ENCODE data around the gene LGALS3BP. TPM values are rescaled to one million over a fixed set of nuclear protein-coding genes. Genes with fewer than 3 reads are reported as not detected.
A peak's percentile ranks its signal among the peaks of the same experiment; 100 is the strongest.
"Not testable (repeated sequence)": the region's sequence is repeated elsewhere in the genome, so short reads cannot be mapped to it uniquely, and the experiment has no call there.

Gene LGALS3BP, protein sequence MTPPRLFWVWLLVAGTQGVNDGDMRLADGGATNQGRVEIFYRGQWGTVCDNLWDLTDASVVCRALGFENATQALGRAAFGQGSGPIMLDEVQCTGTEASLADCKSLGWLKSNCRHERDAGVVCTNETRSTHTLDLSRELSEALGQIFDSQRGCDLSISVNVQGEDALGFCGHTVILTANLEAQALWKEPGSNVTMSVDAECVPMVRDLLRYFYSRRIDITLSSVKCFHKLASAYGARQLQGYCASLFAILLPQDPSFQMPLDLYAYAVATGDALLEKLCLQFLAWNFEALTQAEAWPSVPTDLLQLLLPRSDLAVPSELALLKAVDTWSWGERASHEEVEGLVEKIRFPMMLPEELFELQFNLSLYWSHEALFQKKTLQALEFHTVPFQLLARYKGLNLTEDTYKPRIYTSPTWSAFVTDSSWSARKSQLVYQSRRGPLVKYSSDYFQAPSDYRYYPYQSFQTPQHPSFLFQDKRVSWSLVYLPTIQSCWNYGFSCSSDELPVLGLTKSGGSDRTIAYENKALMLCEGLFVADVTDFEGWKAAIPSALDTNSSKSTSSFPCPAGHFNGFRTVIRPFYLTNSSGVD
- 393 TPM for total RNA-seq

DNA sequence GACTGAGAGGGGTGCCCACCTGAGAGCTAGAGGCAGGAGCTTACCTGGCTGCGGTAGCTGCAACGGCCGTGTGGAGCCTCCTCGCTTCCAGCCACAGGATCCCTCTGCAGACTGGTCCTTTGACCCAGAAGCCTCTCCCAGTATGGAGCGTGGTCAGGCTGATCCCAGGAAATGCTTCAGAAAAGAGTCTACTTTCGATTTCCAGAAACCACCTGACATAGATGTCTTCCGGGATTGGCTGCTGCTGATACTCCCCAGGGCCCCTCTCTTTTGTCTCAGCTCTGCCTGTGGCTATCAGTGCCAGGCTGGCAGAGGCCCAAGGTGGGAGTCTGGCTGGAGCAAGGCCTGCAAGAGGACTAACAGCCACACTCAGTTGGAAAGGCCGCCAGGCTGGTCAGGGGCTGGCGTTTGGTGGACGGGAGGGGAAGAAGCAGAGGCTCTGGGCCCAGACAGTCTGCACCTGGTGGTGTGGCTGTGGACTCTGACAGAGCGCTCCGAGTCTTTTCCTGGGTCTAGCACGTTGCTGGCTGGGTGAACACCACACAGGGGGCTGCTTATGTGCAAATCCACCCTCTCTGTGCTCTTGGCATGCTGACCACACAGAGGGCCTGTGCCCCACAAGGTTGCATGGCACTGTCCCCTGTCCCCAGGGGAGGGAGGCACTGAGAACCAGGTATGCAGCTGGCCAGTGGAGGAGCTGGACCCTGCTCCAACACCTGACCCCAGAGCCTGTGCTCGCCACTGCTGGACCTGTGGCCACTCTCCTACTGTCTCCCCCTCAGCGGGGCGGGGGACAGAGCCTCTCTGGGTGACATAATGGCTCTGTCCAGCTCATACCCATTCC, at the start of gene LGALS3BP:
Gene LGALS3BP (minus strand): TSS at position 144 of the 844 bp plus-strand sequence. CDS start 2,732 bp downstream, outside the sequence.
- DNase-seq (ENCODE audit: low spot score): peak; percentile 81

DNA sequence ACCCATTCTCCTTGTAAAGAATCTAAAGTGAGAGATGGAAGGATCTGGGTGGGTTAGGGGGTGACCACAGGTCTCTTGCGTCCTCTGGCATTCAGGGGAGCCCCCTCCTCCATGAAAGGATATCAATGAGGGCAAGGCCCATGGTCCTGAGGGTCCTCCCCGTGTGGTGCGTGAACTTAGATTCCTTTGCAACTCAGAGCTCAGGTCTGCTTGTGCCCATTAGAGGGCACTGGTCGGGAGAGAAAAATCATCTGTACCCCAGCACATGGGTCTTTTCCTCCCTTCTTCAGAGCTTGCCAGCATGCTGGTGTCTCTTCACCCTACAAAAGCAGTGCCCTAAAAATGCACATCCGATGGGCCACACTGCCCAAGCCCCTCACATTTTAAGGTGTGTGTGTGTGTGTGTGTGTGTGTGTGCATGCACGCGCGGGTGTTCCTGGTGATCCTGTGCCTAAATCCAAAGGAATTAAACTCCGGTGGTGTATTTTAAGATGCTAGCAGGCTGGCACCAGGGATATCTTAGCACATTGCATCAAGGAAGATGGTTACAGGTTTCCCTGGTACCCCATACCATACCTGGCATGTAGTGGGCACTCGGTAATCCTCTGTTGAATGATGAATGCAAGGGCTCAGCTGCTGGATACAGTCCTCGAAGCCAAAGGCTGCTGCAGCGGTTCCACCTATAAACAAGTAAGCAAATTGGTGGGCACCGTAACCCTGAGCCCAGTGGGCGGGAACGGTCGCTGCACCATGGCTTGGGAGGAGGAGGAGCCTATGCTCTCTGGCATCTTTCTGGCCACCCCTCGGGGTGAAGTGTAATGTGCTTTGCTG, 49.0 kb upstream of the LGALS3BP start:
- peak; percentile 39 for DNase-seq (ENCODE audit: low spot score)

DNA sequence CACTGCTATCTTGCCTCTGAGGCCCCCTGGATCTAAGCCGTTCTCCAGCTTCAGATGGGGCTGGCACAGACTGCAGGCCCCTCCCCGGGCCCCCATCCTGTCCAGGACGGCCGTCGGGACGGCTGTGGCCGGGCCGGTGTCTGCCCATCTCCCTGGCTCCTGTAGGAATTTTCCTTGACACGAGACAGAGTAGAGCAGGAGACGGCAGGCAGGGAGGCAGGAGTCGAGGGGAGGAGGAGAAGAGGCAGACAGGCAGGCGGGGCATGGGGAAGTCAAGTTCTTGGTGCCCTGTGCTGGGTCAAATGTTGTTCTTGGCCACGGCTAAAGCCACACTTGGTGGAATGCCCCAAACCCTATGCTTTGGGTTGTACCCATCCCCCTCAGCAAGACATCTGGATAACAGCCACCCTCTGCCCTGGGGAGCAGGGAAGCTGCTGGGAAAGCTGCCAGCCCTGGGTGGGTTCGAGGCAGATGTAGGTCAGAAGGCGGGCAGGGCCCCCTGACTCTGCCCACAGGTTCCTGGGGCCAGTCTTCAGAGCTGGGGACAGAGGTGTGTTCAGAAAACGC, 48.3 kb upstream of the LGALS3BP start:
- DNase-seq (ENCODE audit: low spot score): no peak

DNA sequence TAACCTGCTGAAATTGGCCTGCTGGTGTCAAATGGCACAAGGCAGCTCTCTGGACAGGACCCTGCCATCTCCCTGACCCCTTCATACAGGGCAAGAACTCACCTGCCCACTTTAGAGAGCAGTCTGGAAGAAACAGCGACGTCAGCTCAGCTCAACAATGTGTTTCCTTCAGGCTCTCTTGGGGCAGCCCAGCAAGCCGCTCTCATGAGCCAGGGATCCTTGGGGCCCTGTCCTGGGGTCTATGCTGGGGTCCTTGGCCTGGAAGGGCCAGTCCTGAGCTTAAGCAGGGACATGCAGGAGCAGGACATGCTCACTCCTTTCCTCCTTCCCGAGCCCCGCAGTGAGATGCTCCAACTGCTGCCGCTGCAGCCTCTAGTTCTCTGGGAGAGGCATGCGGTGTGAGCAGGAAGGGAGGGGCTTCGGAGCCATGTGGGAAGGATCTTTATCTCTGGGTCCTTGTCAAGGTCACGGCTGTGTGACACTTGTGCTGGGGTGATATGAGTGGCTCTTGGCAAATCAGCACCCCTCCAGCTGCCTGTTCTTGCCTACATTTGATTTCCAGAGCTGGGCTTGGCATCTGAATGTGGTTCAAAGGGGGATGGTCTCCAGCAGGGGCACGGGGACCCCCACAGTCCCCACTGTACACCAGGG, 47.7 kb upstream of the LGALS3BP start:
- no peak for DNase-seq (ENCODE audit: low spot score)

DNA sequence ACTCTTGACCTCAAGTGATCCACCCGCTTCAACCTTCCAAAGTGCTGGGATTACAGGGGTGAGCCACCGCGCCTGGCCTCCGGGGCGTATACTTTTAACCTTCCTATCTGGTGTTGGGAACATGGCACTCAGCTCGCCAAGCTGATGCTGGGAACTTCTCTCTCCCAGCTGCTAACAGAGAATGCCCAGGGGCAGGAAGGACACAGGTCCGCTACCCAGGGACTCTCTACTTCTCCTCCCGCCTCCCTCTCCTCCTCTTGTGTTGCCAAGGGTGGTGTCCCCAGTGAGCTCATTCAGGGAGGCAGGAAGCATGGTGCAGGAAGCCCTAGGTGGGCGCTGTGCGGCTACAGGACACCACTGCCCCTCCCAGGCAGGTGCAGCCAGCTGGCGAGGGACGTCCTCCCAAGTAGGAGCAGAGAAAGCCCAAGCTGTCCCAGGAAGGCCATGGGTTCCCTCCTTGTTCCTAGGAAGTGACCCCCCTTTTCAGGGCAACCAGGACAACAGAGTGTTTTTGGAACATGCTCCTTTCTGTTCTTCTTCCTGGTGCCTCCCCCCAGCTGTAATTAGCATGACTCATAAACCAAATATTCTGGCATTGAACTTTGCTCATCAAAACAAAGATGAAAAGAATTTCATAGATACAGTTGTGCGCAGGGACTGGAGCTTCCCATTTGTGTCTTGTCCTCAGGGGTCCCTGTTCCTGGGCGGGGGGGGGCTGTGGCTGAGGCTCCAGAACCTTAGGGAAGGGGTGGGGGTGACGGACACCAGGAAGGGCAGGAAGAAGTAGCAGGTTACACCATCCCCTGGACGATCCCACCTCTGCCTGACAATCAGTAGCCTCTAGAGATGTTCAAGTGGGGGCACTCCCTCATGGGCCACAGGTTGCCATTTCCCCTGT, 46.9 kb upstream of the LGALS3BP start:
- DNase-seq (ENCODE audit: low spot score): no peak

DNA sequence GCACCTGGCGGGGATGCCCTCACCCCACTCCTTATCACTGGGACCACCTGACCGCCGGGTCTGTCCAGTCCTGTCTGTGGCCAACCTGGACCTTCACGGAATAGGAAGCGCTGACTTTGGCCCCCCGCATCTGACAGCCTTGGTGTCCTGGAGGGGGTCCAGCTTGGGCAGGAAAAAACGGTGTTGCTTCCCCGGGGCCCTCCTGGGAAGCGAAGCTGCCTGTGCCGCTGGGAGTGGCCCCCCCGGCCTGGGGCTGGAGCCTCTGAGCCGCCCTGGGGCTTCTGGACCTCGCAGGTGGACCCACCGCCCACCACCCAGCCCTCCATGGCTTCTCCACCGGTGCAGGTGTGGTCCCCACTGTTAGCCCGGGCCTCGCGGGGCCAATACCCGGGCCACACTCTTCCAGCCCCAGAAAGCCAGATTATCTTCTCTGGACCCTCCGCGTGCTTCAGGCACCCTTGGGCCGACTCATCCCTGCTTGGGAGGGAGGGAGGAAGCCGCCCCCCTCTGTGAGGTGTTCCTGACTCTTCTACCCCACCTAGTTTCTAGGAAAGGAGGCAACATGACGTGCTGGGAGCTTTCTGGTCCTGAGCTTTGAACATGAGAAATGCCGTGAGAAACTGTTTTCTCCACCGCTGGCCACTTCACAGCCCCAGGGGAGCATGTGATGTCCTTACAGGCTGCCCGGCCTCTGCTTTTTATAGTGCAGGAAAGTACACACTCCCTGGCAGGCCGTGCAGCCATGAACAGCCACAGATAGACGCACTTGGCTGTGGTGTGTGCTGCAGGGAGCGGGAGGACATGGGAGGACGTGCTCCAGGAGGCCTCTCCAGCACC, 45.4 kb upstream of the LGALS3BP start:
- DNase-seq (ENCODE audit: low spot score): no peak

DNA sequence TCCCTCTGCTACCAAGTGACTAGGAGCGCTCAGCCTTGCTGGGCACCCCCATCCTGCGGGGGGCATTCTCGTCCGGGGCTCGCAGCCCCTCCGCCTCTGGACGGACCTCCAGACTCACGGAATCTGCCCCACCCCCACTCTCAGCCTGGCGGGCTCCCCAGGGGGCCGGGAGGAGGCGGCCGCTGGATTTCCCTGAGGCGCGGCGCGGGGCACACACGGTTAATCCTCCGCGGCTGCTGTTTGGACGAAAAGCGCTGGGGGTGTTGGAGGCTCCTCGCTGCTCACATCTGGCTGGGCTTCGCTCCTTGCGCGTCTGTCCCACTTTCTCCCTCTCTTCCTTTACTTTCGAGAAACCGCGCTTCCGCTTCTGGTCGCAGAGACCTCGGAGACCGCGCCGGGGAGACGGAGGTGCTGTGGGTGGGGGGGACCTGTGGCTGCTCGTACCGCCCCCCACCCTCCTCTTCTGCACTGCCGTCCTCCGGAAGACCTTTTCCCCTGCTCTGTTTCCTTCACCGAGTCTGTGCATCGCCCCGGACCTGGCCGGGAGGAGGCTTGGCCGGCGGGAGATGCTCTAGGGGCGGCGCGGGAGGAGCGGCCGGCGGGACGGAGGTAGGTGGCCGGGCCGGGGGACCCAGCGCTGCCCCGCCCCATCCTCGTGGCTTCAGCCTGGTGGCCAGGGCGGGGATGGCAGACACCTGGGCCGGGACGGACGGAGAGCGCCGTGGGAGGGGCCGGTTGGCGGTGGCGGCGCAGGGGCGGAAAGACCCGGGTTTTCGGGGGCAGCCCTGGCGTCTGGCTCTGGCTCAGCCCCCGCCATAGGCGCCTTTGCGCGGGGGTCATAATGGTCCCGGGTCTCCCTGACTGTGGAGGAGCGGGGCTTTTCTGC, 44.4 kb upstream of the LGALS3BP start, which contains the start of gene C1QTNF1:
Gene C1QTNF1 (plus strand): TSS at position 284 of the 886 bp plus-strand sequence. CDS start 19,800 bp downstream, outside the sequence.
- DNase-seq (ENCODE audit: low spot score): no peak

DNA sequence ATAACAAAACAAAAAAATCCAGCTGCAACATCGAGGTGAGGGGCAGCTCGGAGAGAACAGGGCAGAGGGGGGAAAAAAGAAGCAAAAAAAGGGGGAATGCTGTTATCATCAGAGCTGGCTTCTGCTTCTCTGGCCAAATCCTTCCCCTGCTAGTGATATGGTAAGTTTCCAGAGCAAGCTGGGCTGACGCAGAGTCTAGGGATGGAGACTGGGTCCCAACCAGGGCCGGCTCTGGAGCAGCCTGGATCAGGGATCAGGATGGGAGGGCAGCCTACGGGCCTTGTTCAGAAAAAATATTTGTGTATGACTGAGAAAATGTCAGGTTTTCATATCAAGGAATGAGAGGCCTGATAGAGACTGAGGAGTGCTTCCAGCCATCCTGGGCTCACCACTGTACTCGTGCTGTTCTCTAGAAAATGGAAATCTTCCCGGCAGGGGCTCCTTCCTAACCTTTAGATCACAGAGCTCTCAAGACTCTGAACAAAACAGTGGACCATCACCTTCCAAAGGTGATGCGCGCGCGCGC, 43.5 kb upstream of the LGALS3BP start:
- no peak for DNase-seq (ENCODE audit: low spot score)

DNA sequence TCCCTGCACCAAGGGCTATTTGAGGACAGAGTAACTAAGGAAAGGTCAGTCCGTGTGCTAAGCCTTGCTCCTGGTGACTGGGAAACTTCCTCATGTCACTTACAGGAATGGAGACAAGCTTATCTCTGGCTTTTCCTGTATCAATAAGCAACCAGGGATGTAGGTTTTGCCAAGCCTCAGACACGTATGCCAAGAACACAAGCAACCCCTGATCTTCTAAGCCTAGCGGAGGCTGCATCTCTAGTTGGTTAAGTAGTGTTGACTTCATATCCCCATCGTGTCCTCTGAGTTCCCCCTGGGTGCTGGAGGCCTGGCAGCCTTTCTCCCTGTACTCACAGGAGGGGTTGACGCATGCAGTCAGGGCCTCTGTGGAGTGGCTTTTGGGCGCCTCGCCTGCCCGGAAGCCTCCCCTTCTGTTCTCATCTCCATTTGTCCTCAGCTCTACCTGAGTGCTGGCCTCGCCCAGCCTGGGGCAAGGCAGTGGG, 42.8 kb upstream of the LGALS3BP start:
- DNase-seq (ENCODE audit: low spot score): peak; percentile 68

DNA sequence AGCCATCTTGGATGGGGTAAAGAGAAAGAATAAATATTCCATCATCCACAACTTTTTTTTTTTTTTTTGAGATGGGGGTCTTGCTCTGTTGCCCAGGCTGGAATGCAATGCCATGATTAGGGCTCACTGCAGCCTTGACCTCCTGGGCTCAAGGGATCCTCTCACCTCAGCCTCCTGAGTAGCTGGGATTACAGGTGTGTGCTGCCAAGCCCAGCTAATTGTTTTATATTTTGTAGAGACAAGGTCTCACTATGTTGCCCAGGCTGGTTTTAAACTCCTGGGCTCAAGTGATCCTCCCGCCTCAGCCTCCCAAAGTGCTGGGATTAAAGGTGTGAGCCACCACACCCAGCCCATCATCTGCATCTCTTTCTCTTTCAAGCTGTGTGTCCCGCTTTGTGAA, 42.2 kb upstream of the LGALS3BP start:
- not testable (repeated sequence) for DNase-seq (ENCODE audit: low spot score)

DNA sequence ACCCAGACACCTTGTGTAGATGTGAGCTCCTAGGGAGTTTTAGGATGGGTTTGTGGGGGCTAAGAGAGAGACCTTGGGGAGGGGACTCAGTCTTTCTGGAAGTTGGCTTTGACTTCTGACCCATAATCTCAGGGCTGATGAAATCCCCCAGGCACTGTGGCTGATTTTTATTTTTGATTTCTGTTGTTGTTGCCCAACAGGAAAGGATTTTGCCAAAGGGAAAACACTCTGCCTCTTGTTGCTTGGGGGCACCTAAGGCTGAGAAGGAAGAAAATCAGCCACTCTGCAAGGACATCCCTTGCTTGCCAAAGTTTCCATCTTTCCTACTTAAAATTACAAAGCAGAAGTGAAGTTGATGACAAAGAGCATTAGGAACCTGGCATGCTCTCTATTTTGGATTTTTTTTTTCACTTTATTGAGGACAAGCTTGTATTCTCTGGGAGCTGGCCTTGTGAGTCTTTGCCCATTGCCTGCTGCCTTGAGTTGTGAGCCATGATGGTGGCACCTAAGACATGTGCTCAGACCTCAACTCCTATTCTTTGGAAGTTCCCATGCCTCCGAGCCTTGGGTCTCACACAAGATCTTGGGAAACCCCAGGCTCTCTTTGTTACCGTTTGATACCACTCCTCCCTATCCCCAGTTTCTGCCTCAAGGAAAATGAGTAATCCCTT, 41.0 kb upstream of the LGALS3BP start:
- no peak for DNase-seq (ENCODE audit: low spot score)

DNA sequence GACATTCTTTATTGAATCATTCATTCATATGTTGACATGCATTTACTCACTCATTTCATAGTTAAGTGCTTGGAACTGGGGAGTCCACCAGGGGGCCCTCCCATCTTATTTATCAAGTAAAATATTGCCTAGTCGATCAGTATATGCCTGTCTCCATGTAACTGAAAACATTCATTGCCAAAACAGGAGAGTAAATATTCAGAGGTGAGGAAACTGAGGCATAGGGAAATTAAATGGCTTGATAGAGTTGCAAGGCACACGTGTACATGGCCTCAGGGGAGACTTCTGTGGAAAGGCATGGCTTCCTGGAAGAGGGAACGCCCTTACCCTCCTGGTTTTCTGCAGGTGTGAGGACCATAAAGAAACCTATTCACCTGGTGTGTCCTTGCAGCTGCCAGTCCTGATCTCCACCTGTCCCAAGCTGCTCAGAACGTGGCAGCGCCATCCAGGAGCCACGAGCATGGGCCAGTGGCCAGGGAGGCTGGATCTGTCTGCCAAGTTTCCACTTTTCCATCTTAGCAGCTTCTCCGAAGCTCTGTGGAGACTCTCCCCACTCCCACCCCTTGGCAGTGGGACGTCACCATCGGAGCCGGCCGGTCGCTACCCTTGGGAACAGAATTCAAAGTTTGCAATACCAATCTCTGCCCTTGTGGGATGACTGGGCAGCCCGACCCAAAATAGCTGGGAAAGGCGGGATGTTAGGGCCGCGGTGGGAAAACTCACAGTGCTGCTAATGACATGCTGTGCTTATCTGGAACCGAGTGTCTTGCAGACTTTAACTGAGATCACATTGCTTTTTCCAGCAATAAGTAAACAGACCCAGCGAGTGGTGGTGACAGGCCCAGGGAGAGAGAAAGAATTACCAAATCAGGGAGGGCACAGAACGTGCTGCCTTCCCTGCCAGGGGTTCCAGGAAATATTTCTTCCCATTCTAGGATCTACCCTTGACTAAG, 40.2 kb upstream of the LGALS3BP start:
- DNase-seq (ENCODE audit: low spot score): no peak

DNA sequence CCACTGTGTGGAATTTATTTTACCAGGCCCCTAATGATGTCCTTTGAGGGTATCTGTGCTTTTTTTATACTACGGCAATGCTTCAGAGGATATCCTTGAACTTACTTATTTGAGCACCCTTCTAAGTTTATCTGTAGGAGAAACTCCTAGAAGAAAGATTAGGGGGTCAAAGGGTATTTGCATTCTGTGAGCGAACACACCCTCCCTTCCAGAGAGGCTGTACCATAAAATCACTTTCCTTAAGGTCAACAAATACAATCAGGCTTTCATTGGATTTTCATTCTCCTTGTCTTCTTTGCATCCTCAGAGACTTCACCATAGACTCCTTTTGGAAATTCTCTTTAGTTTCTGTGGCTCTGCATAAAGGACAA, 39.5 kb upstream of the LGALS3BP start:
- no peak for DNase-seq (ENCODE audit: low spot score)

DNA sequence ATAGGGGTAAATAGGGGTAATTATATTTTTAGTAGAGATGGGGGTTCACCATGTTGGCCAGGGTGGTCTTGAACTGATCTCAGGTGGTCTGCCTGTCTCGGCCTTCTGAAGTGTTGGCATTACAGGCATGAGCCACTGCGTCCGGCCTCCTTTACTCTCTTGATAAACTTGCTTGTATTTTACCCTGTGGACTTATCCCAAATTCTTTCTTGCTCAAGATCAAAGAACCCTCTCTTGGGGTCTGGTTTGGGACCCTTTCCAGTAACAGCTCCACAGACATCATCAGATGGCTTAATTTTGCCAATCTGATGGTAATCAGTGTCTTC, 38.6 kb upstream of the LGALS3BP start:
- no peak for DNase-seq (ENCODE audit: low spot score)

DNA sequence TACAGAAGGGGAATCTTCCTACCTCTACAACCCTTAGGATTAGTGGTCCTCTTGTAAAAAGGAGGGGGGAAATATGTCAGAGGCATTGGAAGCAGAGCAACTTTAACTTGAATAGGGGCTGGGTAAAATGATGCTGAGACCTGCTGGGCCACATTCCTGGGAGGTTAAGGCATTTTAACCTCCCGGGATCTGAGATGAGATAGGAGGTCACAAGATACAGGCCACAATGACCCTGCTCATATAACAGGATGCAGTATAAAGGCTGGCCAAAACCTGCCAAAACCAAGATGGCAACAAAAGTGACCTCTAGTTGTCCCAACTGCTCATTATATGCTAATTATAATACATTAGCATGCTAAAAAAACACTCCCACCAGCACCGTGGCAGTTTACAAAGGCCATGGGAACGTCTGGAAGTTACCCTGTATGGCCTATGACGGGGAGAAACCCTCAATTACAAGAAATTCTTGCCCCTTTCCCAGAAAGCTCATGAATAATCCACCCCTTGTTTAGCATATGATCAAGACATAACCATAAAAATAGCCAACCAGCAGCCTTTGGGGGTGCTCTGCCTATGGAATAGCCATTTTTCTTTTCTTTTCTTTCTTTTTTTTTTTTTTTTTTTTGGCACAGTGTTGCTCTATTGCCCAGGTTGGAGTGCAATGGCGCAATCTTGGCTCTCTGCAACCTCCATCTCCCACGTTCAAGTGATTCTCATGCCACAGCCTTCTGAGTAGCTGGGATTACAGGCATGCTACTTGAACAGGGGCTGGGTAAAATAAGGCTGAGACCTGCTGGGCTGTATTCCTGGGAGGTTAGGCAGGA, 38.0 kb upstream of the LGALS3BP start:
- DNase-seq (ENCODE audit: low spot score): no peak

Measured in ureter (tissue), 1 donor.